HG02885 (cell line): ENCODE results near the gene UCN3.

Experiments used
- ATAC-seq: cut with Tn5 transposase; IDR thresholded peaks from one replicate; pipeline ENCODE4 v1.9.1; 2021; ENCODE audit warnings: mild to moderate bottlenecking; ENCODE audit not compliant: unreplicated experiment, poor library complexity

Gene UCN3, protein sequence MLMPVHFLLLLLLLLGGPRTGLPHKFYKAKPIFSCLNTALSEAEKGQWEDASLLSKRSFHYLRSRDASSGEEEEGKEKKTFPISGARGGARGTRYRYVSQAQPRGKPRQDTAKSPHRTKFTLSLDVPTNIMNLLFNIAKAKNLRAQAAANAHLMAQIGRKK

DNA sequence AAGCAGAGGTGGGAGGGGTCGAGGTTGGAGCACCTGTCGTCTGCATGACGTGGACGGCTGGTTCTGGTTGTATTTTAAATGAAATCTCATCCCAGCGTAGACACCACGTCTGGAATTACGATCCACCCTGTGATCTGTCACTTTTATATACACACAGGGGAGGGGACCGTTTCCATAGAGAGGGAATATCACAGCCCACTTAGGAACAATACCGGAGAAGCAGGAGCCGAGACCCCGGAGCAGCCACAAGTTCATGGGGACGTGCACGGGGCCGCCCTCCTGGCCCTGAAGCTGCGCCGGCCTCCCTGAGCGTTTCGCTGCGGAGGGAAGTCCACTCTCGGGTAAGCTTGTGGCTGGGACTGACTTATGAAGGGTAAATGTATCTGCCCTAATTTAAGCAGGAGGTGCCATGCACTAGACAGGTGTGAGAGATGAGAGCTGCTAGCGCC, at the start of gene UCN3:
Gene UCN3, plus strand, starts transcription at position 77 of the 449 bp plus-strand sequence. CDS start 8,755 bp downstream, outside the sequence.
- ATAC-seq = no peak

DNA sequence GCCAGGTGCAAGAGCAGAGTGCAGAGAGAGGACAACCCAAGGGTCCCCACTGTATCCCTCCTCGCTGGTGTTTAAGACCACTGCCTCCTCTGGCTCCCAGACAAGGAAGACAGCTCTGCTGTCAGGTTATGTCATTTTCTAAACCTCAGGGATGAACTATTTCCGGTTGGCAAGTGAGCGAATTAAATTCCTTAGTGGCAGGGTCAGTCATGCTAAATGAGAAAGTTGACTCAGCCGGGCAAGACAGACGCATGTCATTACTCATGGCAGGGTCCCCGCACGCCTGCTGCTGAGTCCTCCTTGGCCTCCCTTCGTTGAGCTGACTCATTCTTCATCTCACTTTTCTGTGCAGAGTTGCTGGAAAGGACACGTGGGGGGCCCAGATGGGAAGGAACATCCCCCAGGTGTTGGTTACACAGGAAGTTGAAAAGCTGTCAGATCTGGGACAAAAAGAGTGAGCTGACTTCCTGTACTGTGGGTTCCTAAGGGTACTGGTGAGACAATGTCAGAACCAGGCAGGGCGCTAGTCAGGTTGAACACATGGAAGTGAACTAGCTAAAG, 47.1 kb upstream of the UCN3 start:
- ATAC-seq = peak; percentile 50

DNA sequence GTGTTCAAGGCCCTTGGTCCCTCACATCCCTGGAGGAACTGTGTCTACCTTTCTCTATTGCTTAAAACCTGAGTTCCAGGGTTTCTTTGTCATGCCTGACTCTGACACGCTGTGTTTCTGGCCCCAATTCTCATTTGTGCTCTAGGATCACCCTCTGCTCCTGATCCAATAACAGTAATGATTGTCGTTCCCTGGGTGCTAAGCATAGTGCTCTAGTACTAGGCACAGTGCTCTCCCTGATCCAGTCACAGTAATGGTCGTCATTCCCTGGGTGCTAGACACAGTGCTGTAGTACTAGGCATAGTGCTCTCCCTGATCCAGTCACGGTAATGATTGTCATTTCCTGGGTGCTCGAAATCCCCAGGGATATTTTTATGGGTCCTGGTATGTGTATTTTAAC, 46.6 kb upstream of the UCN3 start:
- ATAC-seq = peak; percentile 9

DNA sequence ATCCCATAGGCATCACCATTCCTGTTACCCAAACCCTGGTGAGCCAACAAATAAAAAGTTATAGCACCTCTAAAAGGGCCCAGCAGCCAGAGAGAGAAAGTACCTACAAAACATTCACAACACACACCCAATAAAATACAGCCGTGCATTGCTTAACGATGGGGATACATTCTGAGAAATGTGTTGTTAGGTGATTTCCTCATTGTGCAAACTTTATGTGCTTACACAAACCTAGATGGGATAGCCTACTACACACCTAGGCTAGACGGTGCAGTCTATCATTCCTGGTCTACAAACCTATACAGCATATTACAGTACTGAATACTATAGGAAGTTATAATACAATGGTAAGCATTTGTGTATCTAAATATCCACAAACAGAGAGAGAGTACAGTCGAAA, 44.9 kb upstream of the UCN3 start:
- ATAC-seq = no peak

DNA sequence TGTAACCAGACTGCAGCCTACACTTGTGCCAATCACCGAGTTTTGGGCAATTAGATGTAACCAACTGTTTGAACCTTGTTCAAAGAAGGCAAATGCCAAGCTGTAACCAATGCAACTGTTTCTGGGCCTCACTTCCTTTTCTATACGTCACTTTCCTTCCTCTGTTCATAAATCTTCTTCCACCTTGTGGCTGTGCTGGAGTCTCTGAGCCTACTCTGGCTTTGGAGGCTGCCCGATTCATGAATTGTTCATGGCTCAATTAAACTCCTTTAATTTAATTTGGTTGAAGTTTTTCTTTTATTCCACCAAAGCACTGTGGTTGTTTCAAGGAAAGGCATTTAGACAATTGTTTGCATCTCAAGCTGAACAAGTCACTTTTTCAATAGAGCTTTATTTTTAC, 43.5 kb upstream of the UCN3 start:
- no peak for ATAC-seq

DNA sequence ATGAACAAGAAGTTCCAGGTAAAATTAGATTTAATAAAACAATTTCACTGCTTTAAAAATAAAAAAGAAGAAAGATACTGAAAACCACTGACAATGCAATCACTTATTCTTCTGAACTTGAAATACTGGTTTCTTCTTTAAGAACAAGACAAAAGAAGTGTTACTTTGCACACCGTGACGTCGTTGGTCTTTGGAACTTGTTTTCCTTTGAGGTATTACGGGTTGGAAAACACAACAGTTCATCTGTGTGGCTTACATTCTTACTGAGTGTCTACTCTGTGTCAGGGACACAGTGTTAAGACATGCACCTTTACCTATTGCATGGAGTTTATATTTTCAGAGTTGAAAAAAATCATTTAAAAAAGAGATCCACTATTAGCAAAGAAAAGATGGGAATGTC, 41.3 kb upstream of the UCN3 start:
- no peak for ATAC-seq

DNA sequence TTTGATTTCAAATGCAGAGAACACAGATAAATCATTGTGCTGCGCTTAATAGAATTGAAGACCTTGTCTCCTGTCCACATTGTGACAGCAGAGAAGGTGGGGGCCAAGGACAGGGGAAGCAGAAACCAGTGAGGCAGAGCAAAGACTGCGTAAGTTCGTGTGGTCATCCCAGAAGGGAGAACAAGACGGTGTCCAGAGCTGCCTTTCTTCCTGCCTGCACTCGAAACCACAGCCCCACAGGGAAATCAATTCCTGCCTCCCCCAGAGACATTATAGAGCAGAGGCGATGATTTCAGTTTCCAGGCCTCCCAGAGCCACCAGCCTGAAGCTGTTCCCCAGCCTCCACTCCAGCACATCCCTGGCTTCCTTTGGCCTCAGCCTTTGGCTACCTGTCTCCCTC, 39.7 kb upstream of the UCN3 start:
- no peak for ATAC-seq

DNA sequence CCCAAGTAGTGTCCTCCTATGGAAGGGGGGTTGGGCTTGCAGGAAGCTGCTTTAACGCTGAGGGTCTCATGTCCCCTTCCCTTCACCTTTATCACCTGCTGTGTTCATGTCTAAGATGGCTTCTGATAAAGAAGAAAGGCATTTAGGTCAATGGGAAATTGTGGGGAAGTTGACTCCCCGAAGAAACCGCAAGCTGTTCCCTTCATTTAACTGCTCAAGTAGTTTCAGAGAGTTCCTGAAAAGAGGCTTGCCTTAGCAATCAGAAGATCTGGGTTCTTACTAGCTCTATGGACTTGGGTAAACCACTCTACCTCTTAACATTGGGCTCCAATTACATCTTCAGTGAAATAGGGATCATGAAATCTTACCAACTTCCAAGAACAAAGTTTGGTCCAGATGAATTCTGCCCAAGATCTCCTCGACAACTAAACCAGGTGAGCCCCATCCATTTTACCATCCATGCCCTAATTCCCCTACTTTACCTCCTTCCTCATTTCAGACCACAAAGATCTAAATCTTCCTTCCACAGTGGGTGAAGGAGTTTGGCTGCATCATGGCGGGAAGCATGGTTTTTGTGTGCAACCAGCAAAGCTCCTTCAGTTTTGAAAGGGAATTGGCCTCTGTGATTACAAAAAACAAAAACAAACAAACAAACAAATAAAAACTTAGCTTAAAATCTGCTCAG, 30.4 kb upstream of the UCN3 start:
- ATAC-seq = no peak

DNA sequence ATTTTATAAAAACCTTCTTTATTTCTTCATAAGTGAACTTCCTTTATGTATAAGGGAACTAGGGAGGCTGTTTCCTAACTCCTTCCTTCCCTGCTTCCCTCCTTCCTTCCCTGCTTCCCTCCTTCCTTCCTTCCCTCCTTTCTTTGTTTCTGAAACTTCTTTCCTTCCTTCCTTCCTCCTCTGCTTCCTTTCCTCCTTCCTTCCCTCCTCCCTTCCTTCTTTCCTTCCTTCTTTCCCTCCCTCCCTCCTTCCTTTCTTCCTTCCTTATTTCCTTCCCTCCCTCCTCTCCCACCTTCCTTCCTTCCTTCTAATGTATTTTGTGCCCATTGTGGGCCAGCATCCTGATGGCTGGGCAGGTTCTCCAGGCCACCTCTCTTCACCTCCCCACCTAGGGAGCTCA, 26.8 kb upstream of the UCN3 start:
- ATAC-seq = no peak

DNA sequence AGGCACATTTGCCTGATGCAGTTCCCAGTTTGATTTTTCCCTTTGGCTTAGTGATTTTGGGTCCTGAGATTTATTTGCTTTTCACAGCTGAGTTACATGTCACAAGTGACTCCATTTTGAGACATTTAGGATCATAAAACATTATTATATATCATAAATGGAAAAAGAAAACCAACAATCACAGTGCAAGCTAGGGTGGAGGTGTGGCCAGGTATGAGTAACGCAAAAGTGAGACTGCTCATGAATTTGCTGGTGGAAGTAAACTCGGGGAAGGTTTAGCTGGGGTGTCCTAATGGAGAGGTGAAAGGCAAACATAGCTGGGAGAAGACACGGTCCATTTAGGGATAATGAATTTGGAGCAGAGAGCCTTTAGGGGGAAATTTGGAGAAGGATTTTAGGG, 21.7 kb upstream of the UCN3 start:
- ATAC-seq = no peak

DNA sequence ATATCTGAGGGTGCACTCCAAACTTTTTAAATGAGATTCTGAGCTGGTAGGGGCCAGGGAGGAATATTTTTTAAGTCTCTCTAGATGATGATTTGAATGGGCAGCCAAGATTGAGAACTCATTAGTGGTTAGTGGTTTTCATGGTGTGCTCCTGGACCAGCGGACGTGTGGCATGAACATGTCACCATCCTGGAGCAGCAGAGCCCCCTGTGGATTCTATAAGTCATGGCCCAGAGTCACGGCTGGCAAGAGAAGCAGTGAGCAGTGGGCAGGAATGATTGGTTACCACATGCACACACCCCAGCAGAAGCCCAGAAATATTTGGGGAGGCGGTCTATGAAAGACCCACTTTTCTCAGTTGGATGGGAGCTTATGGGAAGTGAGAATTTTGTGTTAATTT, 21.2 kb upstream of the UCN3 start:
- ATAC-seq = no peak

DNA sequence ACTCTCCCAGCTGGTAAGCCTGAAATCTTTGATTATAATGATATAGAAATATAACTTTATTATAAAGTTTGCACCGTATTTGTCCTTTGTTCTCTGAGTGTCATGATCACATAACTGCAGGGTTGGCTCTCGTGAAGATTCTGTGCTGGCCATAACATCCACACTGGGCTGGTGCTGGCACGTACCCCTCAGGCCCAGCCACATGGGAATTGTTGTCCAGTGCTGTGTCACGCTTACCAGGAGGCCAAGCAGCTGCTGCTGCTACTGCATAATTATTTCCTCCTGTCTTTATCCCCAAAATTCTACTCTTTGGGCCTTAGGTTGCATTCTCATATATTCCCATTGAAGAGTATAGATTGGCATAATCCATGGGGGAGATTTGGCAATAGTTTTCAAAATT, 20.8 kb upstream of the UCN3 start:
- no peak for ATAC-seq

DNA sequence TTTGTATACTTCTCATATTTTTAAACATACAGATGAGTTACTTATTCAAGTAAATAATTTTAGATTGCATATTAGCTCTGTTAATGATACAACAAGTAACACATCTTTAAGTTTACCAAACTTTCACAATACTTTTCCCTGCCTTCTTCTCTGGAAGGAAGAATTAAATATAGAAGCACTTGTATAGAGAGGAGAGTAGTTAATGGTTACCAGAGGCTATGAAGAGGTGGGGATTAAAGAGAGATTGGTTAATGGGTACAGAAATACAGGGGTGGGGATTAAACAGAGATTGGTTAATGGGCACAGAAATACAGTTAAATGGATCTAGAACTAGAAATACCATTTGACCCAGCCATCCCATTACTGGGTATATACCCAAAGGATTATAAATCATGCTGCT, 20.0 kb upstream of the UCN3 start:
- no peak for ATAC-seq

DNA sequence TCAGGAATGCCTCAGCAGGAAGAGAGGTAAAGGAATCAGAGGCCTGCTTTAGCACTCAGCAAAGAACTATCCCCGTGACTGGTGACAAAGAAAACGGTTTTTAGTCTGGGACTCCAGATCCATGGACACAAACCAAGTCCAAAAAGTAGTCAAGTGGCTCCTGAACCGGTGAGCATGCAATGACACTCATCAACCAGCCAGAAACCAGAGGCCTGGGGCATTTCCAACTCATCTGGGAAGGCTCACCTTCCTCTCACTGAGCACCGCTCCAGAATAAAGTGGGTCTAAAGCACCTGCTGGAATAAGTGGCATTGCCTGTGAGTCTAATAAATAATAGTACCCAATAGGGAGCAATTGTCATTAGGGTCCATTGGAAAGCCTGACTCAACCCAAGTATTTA, 17.9 kb upstream of the UCN3 start:
- ATAC-seq = no peak

DNA sequence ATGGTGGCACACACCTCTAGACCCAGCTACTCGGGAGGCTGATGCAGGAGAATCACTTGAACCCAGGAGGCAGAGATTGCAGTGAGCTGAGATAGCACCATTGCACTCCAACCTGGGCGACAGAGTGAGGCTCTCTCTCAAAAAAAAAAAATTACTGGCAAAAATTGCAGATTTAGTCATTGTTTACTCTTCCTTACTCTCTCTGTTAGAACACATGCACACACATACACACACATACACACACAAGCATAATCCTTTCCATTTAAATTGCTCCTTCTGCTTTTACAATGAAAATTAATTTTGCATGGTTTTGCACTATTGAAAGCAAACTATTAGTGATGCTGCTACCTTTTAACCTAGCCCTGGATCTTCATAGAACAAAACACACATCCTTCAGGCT, 15.4 kb upstream of the UCN3 start:
- ATAC-seq = no peak

DNA sequence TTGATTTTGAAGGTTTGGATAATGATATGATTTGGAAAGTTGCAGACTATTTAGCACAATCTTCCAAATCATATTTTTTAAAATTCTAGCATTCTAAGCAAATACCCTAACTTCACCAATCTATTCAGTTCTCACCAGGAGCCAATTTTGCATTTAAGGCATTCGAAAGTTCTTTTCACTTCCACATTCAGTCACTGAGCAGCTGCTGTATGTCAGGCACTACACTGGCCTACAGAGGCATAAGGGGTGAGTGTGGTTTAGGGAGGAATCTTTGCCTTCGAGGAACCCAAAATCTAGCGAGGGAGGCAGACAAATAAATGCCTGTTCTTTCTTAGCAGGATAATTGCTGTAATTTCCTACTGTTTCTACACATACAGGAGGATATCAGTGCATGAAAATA, 10.7 kb upstream of the UCN3 start:
- ATAC-seq = peak; percentile 72

DNA sequence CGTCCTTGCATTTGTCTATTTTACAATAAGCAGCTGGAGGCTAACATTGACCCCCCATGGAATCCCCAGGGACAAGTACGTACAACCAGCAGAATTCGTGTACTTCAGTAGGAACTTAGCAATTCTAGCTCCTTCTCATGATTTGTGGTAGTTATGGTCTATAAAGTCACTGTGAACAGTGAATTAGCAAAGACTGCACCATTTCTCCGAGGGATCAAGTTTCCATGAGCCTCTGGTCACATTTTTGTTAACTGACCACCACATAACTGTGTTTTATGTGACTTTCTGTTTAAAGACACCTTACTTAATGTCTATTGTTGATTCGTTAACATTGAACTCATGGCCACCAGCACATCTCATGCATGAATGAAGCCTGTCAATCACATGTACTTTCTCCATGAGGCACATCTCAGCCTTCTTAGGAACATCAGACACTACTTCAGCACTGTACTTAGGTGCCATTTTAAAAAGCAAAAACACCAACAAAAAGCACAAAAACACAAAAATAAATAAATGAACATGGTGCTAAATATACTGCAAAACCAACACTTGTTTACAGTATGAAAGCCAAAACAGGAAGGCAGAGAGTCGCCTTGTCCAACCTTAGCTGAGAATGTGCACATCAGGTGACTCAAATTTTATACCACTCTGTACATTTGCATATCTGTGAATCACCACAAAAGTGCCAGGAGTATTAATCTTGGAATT, 9.0 kb upstream of the UCN3 start:
- ATAC-seq = no peak

DNA sequence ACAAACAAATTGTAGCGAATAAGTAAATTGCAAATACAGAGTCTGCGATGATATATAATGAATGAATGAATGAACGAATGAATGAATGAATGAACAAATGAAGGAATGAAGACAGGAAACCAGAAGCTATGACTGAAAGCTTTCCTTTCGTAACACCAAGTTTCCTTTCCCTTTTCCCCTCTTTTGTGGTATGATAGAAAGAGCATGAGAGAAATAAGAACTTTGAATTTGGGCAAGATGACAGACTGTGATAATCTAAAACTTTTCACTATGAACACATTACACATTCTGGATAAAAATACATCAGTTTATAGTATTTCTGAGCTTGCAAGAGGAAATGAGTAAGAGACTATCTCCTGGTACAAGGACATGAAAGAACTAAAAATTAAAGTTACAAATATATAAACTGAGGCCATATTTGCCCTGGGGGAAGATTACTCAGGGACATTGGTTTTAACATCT, 8.4 kb upstream of the UCN3 start:
- ATAC-seq = no peak

DNA sequence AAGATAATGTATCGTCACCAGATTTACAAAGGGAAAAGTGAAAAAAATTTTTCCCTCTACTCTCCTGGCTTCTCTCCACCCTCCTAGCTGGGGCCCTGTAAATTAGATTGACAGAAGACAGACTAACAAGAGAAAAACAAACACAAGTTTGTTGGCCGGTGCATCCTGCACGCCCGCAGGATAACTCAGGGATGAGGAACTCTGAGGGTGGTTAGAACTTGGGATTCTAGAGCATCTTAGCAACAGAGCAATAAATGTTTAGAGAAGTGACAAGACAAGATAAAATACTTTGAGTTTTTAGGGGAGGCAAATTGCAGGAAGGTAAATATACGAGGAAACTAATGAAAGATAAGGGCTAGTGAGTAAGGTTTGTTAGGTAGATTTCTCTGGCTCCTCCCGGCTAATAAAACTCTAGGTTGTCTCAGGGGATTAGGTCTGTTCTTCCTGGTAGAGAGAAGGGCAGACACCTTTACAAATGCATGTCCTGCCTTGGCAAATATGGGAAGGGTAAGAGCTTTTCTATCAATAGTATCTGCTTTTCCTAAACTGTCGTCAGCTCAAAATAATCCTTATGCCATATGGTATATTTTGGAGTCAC, 4.3 kb upstream of the UCN3 start:
- ATAC-seq = no peak

DNA sequence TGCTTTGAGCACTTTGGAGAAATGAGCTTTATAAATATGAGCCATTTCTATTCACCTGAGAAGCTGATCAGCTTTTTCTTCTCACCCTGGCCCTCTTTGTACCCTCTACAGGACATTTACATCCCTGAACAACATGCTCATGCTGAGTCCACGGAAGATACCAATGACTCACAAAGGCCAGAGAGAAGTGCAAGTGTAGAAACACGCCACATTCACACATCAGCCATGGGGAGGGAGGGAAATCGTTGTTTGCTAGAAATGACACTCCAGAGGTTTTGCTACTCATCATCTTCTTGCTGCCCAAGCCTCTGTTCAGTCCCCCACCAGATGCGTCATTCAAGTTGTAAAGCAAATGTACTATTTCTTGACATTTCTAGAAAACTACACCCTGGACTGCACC, 2.8 kb upstream of the UCN3 start:
- no peak for ATAC-seq

DNA sequence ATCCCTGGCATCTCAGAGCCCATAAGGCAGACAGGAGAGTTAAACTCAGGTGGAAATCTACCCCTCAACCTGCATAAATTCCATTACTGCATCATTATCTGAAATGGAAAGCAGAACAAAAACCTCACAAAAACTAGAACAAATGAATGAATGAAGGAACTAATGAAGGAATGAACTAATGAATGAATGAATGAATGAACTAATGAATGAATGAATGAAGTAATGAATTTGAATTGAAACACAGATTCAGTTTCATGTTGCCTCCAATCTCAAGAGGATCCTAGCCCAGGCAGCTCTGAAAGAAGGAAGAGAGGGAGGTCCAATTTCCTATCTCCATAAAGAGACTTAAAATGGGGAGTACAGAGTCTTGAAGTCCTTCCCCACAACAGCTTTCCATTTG, 1.9 kb upstream of the UCN3 start:
- ATAC-seq = no peak
